IMR-90 (cell line): ENCODE results near the gene RPUSD1.

Experiments used
- BHLHE40 ChIP-seq: fragments of 150-350 bp; IDR thresholded peaks from 2 replicates; pipeline ENCODE4 v1.6.1; 2016; ENCODE audit warnings: mild to moderate bottlenecking, low read depth, low read length
- CEBPB ChIP-seq: IDR thresholded peaks from 2 replicates; pipeline ENCODE4 v1.6.1; 2012; ENCODE audit warnings: low read depth, low read length, improper control_type of control experiment
- MAFK ChIP-seq: IDR thresholded peaks from 2 replicates; pipeline ENCODE4 v1.6.1; 2012; ENCODE audit warnings: low read depth, low read length, improper control_type of control experiment
- POLR2A ChIP-seq: IDR thresholded peaks from 2 replicates; pipeline ENCODE4 v1.6.1; 2012; ENCODE audit warnings: mild to moderate bottlenecking, low read depth, low read length
- RAD21 ChIP-seq: IDR thresholded peaks from 2 replicates; pipeline ENCODE4 v1.6.1; 2012; ENCODE audit warnings: low read length, improper control_type of control experiment
- RCOR1 ChIP-seq: IDR thresholded peaks from 2 replicates; pipeline ENCODE4 v1.6.1; 2012; ENCODE audit warnings: mild to moderate bottlenecking, low read length, improper control_type of control experiment; ENCODE audit not compliant: insufficient replicate concordance
- TF ChIP-seq, protein P1 (sequence below): fragments of 150-350 bp; IDR thresholded peaks from 2 replicates; pipeline ENCODE4 v1.6.1; 2017; ENCODE audit warnings: mild to moderate bottlenecking, antibody characterized with exemption, low read length, low read depth
- TF ChIP-seq, protein P2 (sequence below): conservative IDR thresholded peaks from 2 replicates; pipeline ENCODE4 v1.5.1; 2012; ENCODE audit warnings: mild to moderate bottlenecking, low read depth, low read length, improper control_type of control experiment

DNA sequence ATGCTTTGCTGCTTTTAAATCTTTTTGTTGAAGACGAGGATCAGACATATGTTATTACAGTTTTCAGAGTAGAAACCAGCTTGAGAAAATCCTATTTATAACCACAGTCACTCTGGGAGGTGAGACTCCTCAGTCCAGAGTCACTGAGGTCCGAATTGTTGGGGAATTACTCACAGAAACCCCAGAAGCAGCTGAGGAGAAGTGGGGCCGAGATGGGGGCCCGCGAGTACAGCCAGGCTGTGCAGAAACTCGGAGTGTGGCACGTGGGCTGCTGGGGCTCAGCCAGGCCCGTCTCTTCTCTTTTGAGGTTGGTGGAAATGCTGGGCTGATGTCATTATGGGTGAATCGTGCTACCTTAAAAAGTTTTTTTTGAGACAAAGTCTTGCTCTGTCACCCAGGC lies 26.8 kb upstream of the RPUSD1 start:
- TF ChIP-seq BHLHE40 (peak; percentile 82), CEBPB (no peak), POLR2A (no peak), RAD21 (no peak), RCOR1 (no peak), MAFK (no peak)
- TF ChIP-seq, protein P1, sequence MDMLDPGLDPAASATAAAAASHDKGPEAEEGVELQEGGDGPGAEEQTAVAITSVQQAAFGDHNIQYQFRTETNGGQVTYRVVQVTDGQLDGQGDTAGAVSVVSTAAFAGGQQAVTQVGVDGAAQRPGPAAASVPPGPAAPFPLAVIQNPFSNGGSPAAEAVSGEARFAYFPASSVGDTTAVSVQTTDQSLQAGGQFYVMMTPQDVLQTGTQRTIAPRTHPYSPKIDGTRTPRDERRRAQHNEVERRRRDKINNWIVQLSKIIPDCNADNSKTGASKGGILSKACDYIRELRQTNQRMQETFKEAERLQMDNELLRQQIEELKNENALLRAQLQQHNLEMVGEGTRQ, result peak; percentile 74; the same call in 1 of the 2 replicates
- TF ChIP-seq, protein P2, sequence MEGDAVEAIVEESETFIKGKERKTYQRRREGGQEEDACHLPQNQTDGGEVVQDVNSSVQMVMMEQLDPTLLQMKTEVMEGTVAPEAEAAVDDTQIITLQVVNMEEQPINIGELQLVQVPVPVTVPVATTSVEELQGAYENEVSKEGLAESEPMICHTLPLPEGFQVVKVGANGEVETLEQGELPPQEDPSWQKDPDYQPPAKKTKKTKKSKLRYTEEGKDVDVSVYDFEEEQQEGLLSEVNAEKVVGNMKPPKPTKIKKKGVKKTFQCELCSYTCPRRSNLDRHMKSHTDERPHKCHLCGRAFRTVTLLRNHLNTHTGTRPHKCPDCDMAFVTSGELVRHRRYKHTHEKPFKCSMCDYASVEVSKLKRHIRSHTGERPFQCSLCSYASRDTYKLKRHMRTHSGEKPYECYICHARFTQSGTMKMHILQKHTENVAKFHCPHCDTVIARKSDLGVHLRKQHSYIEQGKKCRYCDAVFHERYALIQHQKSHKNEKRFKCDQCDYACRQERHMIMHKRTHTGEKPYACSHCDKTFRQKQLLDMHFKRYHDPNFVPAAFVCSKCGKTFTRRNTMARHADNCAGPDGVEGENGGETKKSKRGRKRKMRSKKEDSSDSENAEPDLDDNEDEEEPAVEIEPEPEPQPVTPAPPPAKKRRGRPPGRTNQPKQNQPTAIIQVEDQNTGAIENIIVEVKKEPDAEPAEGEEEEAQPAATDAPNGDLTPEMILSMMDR, result no peak
